ENCODE results near the gene CNPPD1. TPM values are rescaled to one million over a fixed set of nuclear protein-coding genes. Genes with fewer than 3 reads are reported as not detected.
A peak's percentile ranks its signal among the peaks of the same experiment; 100 is the strongest.
"Not testable (repeated sequence)": the region's sequence is repeated elsewhere in the genome, so short reads cannot be mapped to it uniquely, and the experiment has no call there.

Gene CNPPD1
- total and polyA plus RNA-seq, 4 donors = 16.5 to 39.8 (median 21.6) TPM

- TF ChIP-seq FOXA1 (IDR thresholded peaks at IDR 0.05) (no peak), HNF4G (IDR thresholded peaks at IDR 0.05) (no peak), ZBTB33 (IDR thresholded peaks at IDR 0.05) (no peak), SP1 (IDR thresholded peaks at IDR 0.05) (no peak), TAF1 (conservative IDR thresholded peaks at IDR 0.05) (no peak), FOXA2 (IDR thresholded peaks at IDR 0.05) (no peak)
- 97% methylated on average over 7 of the region's 7 CpGs for WGBS
- DNase-seq (ENCODE audit: low spot score) = peak; percentile 17
These were observed 27.9 kb upstream of the CNPPD1 start for GRCh38 chr2:219204425-219205164.

GRCh38 chr2:219201331-219201730 is 24.6 kb upstream of the CNPPD1 start:
- H3K4me3 ChIP-seq (ENCODE audit: low read depth in 1 of 3, low read length in 3 of 3); H3K36me3 ChIP-seq (ENCODE audit: control insufficient read depth in 4 of 4, insufficient read depth in 3 of 4, low read depth in 1 of 4, low read length in 3 of 4); DNase-seq (ENCODE audit: low spot score); H3K27ac ChIP-seq (ENCODE audit: low read depth in 1 of 2, low read length in 2 of 2); H3K9ac ChIP-seq (ENCODE audit: low read depth in 1 of 2, low read length in 2 of 2); H3K9me3 ChIP-seq (ENCODE audit: control insufficient read depth in 4 of 4, low read length in 3 of 4); H3K27me3 ChIP-seq (ENCODE audit: control insufficient read depth in 4 of 4, insufficient read depth in 4 of 4, low read length in 3 of 4); H3K4me1 ChIP-seq (ENCODE audit: control insufficient read depth in 4 of 4, insufficient read depth in 4 of 4, low read length in 3 of 4): not testable (repeated sequence)
- WGBS = 93% methylated on average over 21 of the region's 21 CpGs

More at GRCh38 chr2:219204425-219205164, 27.9 kb upstream of the CNPPD1 start:
- H3K27ac ChIP-seq (ENCODE audit: low read depth in 1 of 2, low read length in 2 of 2) = no peak overlapping the region
- no peaks in the 10 kb centered on the region for H3K9me3 ChIP-seq (ENCODE audit: control insufficient read depth in 4 of 4, low read length in 3 of 4)
- H3K27me3 ChIP-seq (ENCODE audit: control insufficient read depth in 4 of 4, insufficient read depth in 4 of 4, low read length in 3 of 4) = no peaks in the 10 kb centered on the region
- H3K4me3 ChIP-seq (ENCODE audit: low read depth in 1 of 3, low read length in 3 of 3) = no peak overlapping the region
- peaks cover 0 to 6% (median 3%) of the 10 kb centered on the region in 4 donors for H3K36me3 ChIP-seq (ENCODE audit: control insufficient read depth in 4 of 4, insufficient read depth in 3 of 4, low read depth in 1 of 4, low read length in 3 of 4)
- peaks cover 3 to 26% (median 23%) of the 10 kb centered on the region in 4 donors for H3K4me1 ChIP-seq (ENCODE audit: control insufficient read depth in 4 of 4, insufficient read depth in 4 of 4, low read length in 3 of 4)
- H3K9ac ChIP-seq (ENCODE audit: low read depth in 1 of 2, low read length in 2 of 2) = no peak overlapping the region

- H3K4me1 ChIP-seq (ENCODE audit: control insufficient read depth in 4 of 4, insufficient read depth in 4 of 4, low read length in 3 of 4); DNase-seq (ENCODE audit: low spot score); H3K9ac ChIP-seq (ENCODE audit: low read depth in 1 of 2, low read length in 2 of 2); H3K27me3 ChIP-seq (ENCODE audit: control insufficient read depth in 4 of 4, insufficient read depth in 4 of 4, low read length in 3 of 4); H3K9me3 ChIP-seq (ENCODE audit: control insufficient read depth in 4 of 4, low read length in 3 of 4); H3K4me3 ChIP-seq (ENCODE audit: low read depth in 1 of 3, low read length in 3 of 3); H3K36me3 ChIP-seq (ENCODE audit: control insufficient read depth in 4 of 4, insufficient read depth in 3 of 4, low read depth in 1 of 4, low read length in 3 of 4); H3K27ac ChIP-seq (ENCODE audit: low read depth in 1 of 2, low read length in 2 of 2): not testable (repeated sequence)
- WGBS = 86% methylated on average over 25 of the region's 26 CpGs
These were observed 24.0 kb upstream of the CNPPD1 start for GRCh38 chr2:219200502-219201326.

GRCh38 chr2:219199470-219200211 is 22.9 kb upstream of the CNPPD1 start:
- no peaks in the 10 kb centered on the region for H3K27me3 ChIP-seq (ENCODE audit: control insufficient read depth in 4 of 4, insufficient read depth in 4 of 4, low read length in 3 of 4)
- H3K4me3 ChIP-seq (ENCODE audit: low read depth in 1 of 3, low read length in 3 of 3) = no peak overlapping the region
- no peaks in the 10 kb centered on the region for H3K36me3 ChIP-seq (ENCODE audit: control insufficient read depth in 4 of 4, insufficient read depth in 3 of 4, low read depth in 1 of 4, low read length in 3 of 4)
- H3K9me3 ChIP-seq (ENCODE audit: control insufficient read depth in 4 of 4, low read length in 3 of 4) = no peaks in the 10 kb centered on the region
- no peak overlapping the region for H3K9ac ChIP-seq (ENCODE audit: low read depth in 1 of 2, low read length in 2 of 2)
- 90% methylated on average over 12 of the region's 12 CpGs for WGBS
- H3K27ac ChIP-seq (ENCODE audit: low read depth in 1 of 2, low read length in 2 of 2) = no peak overlapping the region
- DNase-seq (ENCODE audit: low spot score) = no peak
- TF ChIP-seq TAF1 (conservative IDR thresholded peaks at IDR 0.05) = no peak
- TF ChIP-seq FOXA2 (IDR thresholded peaks at IDR 0.05) = no peak
- TF ChIP-seq SP1 (IDR thresholded peaks at IDR 0.05) = no peak
- no peak for TF ChIP-seq ATF3 (IDR thresholded peaks at IDR 0.05)
- TF ChIP-seq RXRA (IDR thresholded peaks at IDR 0.05) = no peak
- TF ChIP-seq JUND (IDR thresholded peaks at IDR 0.05) = no peak
- no peak for TF ChIP-seq GABPA (IDR thresholded peaks at IDR 0.05 in 1 of 2, conservative IDR thresholded peaks at IDR 0.05 in 1 of 2)
- TF ChIP-seq FOXA1 (IDR thresholded peaks at IDR 0.05) = no peak
- TF ChIP-seq MAX (IDR thresholded peaks at IDR 0.05) = no peak
- TF ChIP-seq HNF4A (conservative IDR thresholded peaks at IDR 0.05) = no peak
- no peak for TF ChIP-seq ZBTB33 (IDR thresholded peaks at IDR 0.05)
- TF ChIP-seq NR2F2 (IDR thresholded peaks at IDR 0.05) = no peak
- no peak for TF ChIP-seq EGR1 (IDR thresholded peaks at IDR 0.05; ENCODE audit: low read depth in 2 of 2)
- no peaks in the 10 kb centered on the region for H3K4me1 ChIP-seq (ENCODE audit: control insufficient read depth in 4 of 4, insufficient read depth in 4 of 4, low read length in 3 of 4)

Data from liver (tissue), 9 donors.